HEK293 (cell line): ENCODE results near the gene RANBP10.

Experiments used
- CTCF ChIA-PET: fragments of 350-600 bp; formaldehyde crosslinking; extraction: SDS; loops from one replicate; lab custom pipeline; 2021; ENCODE audit warnings: antibody characterized with exemption; lab: Yijun Ruan, JAX
- POLR2A ChIA-PET: fragments of 300-600 bp; formaldehyde crosslinking; extraction: SDS; loops from one replicate; lab custom pipeline; 2020; ENCODE audit warnings: antibody characterized with exemption, inconsistent platforms; lab: Yijun Ruan, JAX
- H3K27ac ChIP-seq: fragments of 200-500 bp; sonication (Bioruptor generic); 2 replicates; pipeline ENCODE4 v1.5.1; 2014; ENCODE audit warnings: low read depth, low read length, control low read depth, inconsistent platforms; ENCODE audit errors: extremely low read depth
- H3K36me3 ChIP-seq, 2 experiments: fragments of 200-500 bp in 1 of 2; sonication (Bioruptor generic) in 1 of 2; 1 replicate in 1 of 2; 2 replicates in 1 of 2; pipeline ENCODE4 v1.5.1; 2014 to 2017; ENCODE audit warnings: inconsistent platforms in 2 of 2, low read length in 2 of 2; ENCODE audit not compliant: control insufficient read depth in 2 of 2, insufficient read depth in 1 of 2
- H3K4me1 ChIP-seq: fragments of 200-500 bp; sonication (Bioruptor generic); 2 replicates; pipeline ENCODE4 v1.5.1; 2014; ENCODE audit warnings: mild to moderate bottlenecking, low read length, inconsistent platforms; ENCODE audit not compliant: control insufficient read depth, insufficient read depth
- H3K4me3 ChIP-seq: 2 replicates; pipeline ENCODE4 v1.5.1; 2011; ENCODE audit warnings: low read depth, mild to moderate bottlenecking, control low read depth, low read length, moderate library complexity
- H3K9me3 ChIP-seq: fragments of 200-500 bp; sonication (Bioruptor generic); 2 replicates; pipeline ENCODE4 v1.5.1; 2014; ENCODE audit warnings: low read depth, low read length, inconsistent platforms; ENCODE audit not compliant: control insufficient read depth, insufficient read depth
- EGR2 ChIP-seq: fragments of 450-650 bp; formaldehyde crosslinking; IDR thresholded peaks from 2 replicates; pipeline ENCODE4 v1.5.1; 2016; ENCODE audit warnings: low read depth, missing biosample characterization, missing genetic modification characterization
- GFI1B ChIP-seq: fragments of 450-650 bp; formaldehyde crosslinking; IDR thresholded peaks from 2 replicates; pipeline ENCODE4 v1.5.1; 2016; ENCODE audit warnings: missing biosample characterization, missing genetic modification characterization
- HOXA7 ChIP-seq: sonication (generic); formaldehyde crosslinking; IDR thresholded peaks from 2 replicates; pipeline ENCODE4 v1.8.1; 2022; ENCODE audit warnings: missing genetic modification reagents, borderline replicate concordance
- KLF8 ChIP-seq: fragments of 450-650 bp; formaldehyde crosslinking; IDR thresholded peaks from 2 replicates; pipeline ENCODE4 v1.5.1; 2016; ENCODE audit warnings: missing biosample characterization, missing genetic modification characterization
- OVOL3 ChIP-seq: fragments of 450-650 bp; formaldehyde crosslinking; IDR thresholded peaks from 2 replicates; pipeline ENCODE4 v1.5.1; 2016; ENCODE audit warnings: missing biosample characterization, missing genetic modification characterization
- PRDM1 ChIP-seq: fragments of 450-650 bp; formaldehyde crosslinking; IDR thresholded peaks from 2 replicates; pipeline ENCODE4; 2016; ENCODE audit warnings: missing biosample characterization, missing genetic modification characterization
- PRDM2 ChIP-seq: fragments of 450-650 bp; formaldehyde crosslinking; IDR thresholded peaks from 2 replicates; pipeline ENCODE4 v1.5.1; 2016; ENCODE audit warnings: missing biosample characterization, missing genetic modification characterization, borderline replicate concordance
- REST ChIP-seq: fragments of 450-650 bp; formaldehyde crosslinking; IDR thresholded peaks from 2 replicates; pipeline ENCODE4 v1.5.1; 2016; ENCODE audit warnings: missing biosample characterization, missing genetic modification characterization
- SCRT2 ChIP-seq: fragments of 450-650 bp; formaldehyde crosslinking; IDR thresholded peaks from 2 replicates; pipeline ENCODE4 v1.5.1; 2016; ENCODE audit warnings: missing biosample characterization, missing genetic modification characterization
- SP2 ChIP-seq: fragments of 450-650 bp; formaldehyde crosslinking; IDR thresholded peaks from 2 replicates; pipeline ENCODE4 v1.5.1; 2016; ENCODE audit warnings: missing biosample characterization, missing genetic modification characterization
- ZBTB48 ChIP-seq: fragments of 450-650 bp; formaldehyde crosslinking; IDR thresholded peaks from 2 replicates; pipeline ENCODE4 v1.5.1; 2016; ENCODE audit warnings: missing biosample characterization, missing genetic modification characterization
- ZNF121 ChIP-seq: fragments of 450-650 bp; formaldehyde crosslinking; IDR thresholded peaks from 2 replicates; pipeline ENCODE4 v1.5.1; 2016; ENCODE audit warnings: missing biosample characterization, missing genetic modification characterization
- ZNF221 ChIP-seq: fragments of 450-650 bp; formaldehyde crosslinking; IDR thresholded peaks from 2 replicates; pipeline ENCODE4 v1.5.1; 2017; ENCODE audit warnings: missing biosample characterization, missing genetic modification characterization, borderline replicate concordance
- ZNF549 ChIP-seq: fragments of 450-650 bp; IDR thresholded peaks from 2 replicates; pipeline ENCODE4 v1.5.1; 2018; ENCODE audit warnings: missing biosample characterization, missing genetic modification characterization, mild to moderate bottlenecking, inconsistent platforms, moderate library complexity
- ZNF600 ChIP-seq: fragments of 450-650 bp; formaldehyde crosslinking; IDR thresholded peaks from 2 replicates; pipeline ENCODE4 v1.5.1; 2016; ENCODE audit warnings: missing biosample characterization, missing genetic modification characterization
- ZNF610 ChIP-seq: fragments of 450-650 bp; formaldehyde crosslinking; IDR thresholded peaks from 2 replicates; pipeline ENCODE4 v1.5.1; 2016; ENCODE audit warnings: missing biosample characterization, missing genetic modification characterization, borderline replicate concordance
- ZNF664 ChIP-seq: fragments of 450-650 bp; formaldehyde crosslinking; IDR thresholded peaks from 2 replicates; pipeline ENCODE4 v1.5.1; 2016; ENCODE audit warnings: missing biosample characterization, missing genetic modification characterization
- ZNF843 ChIP-seq: fragments of 450-650 bp; formaldehyde crosslinking; IDR thresholded peaks from 2 replicates; pipeline ENCODE4 v1.5.1; 2016; ENCODE audit warnings: missing biosample characterization, missing genetic modification characterization
- TF ChIP-seq, protein P1 (sequence below): fragments of 450-650 bp; formaldehyde crosslinking; IDR thresholded peaks from 2 replicates; pipeline ENCODE4 v1.5.1; 2017; ENCODE audit warnings: missing biosample characterization, missing genetic modification characterization
- TF ChIP-seq, protein P2 (sequence below): sonication (generic); formaldehyde crosslinking; IDR thresholded peaks from 2 replicates; pipeline ENCODE4 v1.8.1; 2022; ENCODE audit warnings: mild to moderate bottlenecking, moderate library complexity, missing genetic modification reagents

RANBP10 gene

DNA sequence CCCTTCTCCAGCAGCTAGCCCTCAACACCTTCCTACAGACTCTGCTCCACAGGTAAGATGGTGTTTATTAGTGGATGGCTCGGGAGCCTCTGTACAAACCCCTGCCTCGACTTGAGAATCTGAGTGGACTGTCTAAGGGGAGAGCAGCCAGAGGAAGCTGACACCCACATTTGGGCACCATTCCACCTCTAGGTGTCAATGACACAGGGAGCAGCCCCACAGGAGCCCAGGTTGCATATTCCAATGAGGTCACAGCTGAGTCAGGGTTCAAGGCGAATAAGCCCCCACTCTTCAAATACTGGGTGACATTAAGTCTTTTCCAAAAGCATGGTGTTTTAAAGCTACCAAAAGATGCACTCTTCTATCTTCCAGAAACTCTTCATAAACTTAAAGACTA, 31.9 kb downstream of the RANBP10 start (continued):
- TF ChIP-seq HOXA7 (CRISPR knock-in tag) = no peak
- no peak for TF ChIP-seq ZNF221 (tag by site-specific recombination)
- no peak for TF ChIP-seq ZNF600 (tag by site-specific recombination)
- TF ChIP-seq, protein P1, sequence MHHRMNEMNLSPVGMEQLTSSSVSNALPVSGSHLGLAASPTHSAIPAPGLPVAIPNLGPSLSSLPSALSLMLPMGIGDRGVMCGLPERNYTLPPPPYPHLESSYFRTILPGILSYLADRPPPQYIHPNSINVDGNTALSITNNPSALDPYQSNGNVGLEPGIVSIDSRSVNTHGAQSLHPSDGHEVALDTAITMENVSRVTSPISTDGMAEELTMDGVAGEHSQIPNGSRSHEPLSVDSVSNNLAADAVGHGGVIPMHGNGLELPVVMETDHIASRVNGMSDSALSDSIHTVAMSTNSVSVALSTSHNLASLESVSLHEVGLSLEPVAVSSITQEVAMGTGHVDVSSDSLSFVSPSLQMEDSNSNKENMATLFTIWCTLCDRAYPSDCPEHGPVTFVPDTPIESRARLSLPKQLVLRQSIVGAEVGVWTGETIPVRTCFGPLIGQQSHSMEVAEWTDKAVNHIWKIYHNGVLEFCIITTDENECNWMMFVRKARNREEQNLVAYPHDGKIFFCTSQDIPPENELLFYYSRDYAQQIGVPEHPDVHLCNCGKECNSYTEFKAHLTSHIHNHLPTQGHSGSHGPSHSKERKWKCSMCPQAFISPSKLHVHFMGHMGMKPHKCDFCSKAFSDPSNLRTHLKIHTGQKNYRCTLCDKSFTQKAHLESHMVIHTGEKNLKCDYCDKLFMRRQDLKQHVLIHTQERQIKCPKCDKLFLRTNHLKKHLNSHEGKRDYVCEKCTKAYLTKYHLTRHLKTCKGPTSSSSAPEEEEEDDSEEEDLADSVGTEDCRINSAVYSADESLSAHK (tag by site-specific recombination) = no peak
- TF ChIP-seq ZBTB48 (tag by site-specific recombination) = no peak
- no peak for TF ChIP-seq ZNF121 (tag by site-specific recombination)
- no peak for TF ChIP-seq OVOL3 (tag by site-specific recombination)
- TF ChIP-seq ZNF610 (tag by site-specific recombination) = no peak
- TF ChIP-seq GFI1B = no peak
- TF ChIP-seq SP2 (tag by site-specific recombination) = no peak

DNA sequence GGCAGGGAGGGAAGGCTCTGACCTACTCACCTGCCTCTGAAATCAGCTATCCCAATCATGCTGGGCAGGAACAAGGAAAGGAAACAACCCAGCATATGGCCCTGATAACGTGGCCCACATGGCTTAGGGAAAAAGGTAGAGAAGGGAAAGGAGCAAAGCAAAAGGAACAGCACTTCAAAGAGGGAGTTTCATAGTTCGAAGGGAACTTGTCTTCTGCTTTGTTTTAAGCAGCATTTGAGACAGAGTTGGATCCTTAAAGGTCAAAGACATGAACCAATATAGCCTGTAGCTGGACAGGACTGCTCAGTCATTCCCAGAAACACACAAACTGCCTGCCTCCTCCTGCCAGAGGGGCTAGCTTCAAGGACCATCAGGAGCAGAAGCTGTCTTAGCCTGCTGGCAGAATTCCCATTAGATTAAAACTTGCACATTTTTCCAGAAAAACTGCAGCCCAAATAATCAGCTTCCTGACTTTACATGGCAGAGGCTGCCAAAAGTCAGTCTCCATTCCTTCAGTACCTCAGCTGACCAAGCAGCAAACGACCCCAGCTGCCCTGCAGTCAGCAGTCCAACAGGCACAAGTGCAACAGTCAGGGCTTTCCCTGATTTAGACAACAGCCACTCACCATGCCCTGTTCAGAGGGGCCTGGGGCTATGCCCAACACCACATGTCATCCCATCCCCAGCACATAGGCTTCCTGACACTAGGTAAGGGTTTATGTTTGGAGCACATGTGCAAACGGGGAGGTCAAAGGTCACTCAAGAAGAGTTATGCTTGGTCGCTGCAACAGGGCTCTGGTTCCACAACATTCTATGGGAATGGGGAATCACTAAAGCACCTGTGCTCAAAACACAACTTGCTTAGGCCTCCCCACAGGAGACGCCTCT, 32.5 kb downstream of the RANBP10 start:
- POLR2A ChIA-PET = no interaction called here
- CTCF ChIA-PET = interaction anchor here (0.5 to 0.8 kb wide), 4 partner anchors 11 to 127 kb away, joined by 3 to 4 read pairs (median 3); no protein-coding TSS in a partner anchor
- no peaks in the 10 kb centered on the region for H3K9me3 ChIP-seq
- H3K36me3 ChIP-seq = peaks cover 0 to 4% of the 10 kb centered on the region in 2 experiments; a peak in 2 of 3 replicates
- peak; percentile 33; the same call in 1 of the 2 replicates for TF ChIP-seq PRDM1 (tag by site-specific recombination)
- TF ChIP-seq SCRT2 = peak; percentile 41; the same call in 1 of the 2 replicates
- TF ChIP-seq ZNF843 (tag by site-specific recombination) = no peak
- no peaks in the 10 kb centered on the region for H3K4me1 ChIP-seq
- no peak overlapping the region for H3K27ac ChIP-seq
- H3K4me3 ChIP-seq = no peak overlapping the region

DNA sequence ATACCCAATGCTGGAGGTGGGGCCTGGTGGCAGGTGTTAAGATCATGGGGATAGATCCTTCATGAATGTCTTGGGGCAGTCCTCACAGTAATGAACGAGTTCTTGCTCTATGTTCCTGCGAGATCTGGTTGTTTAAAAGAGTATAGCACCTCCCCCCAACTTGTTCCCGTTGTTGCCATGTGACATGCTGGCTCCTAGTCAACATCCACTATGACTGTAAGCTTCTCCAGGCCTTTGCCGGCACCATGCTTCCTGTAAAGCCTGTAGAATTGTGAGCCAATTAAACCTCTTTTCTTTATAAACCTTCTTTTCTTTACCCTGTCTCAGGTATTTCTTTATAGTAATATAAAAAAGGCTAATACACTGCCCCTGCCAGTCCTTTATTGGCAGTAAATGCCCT, 33.3 kb downstream of the RANBP10 start:
- ChIA-PET POLR2A (no interaction called here), CTCF (interaction anchor here (0.7 to 0.8 kb wide), 3 partner anchors 11 to 44 kb away, joined by 3 read pairs; no protein-coding TSS in a partner anchor)
- H3K36me3 ChIP-seq = peaks cover 0 to 4% of the 10 kb centered on the region in 2 experiments; a peak in 2 of 3 replicates
- no peak overlapping the region for H3K4me3 ChIP-seq
- no peaks in the 10 kb centered on the region for H3K9me3 ChIP-seq
- no peak overlapping the region for H3K27ac ChIP-seq
- H3K4me1 ChIP-seq = no peaks in the 10 kb centered on the region
- TF ChIP-seq ZNF664 (tag by site-specific recombination) (no peak), REST (no peak), KLF8 (tag by site-specific recombination) (no peak), ZNF549 (tag by site-specific recombination) (no peak), EGR2 (tag by site-specific recombination) (no peak), PRDM2 (tag by site-specific recombination) (no peak)
- TF ChIP-seq, protein P2, sequence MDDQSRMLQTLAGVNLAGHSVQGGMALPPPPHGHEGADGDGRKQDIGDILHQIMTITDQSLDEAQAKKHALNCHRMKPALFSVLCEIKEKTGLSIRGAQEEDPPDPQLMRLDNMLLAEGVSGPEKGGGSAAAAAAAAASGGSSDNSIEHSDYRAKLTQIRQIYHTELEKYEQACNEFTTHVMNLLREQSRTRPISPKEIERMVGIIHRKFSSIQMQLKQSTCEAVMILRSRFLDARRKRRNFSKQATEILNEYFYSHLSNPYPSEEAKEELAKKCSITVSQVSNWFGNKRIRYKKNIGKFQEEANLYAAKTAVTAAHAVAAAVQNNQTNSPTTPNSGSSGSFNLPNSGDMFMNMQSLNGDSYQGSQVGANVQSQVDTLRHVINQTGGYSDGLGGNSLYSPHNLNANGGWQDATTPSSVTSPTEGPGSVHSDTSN (CRISPR knock-in tag) = no peak
